HEK293 (cell line): ENCODE results near the gene CDC42EP5.
A peak's percentile ranks its signal among the peaks of the same experiment; 100 is the strongest.

Source experiments
- CTCF ChIA-PET: fragments of 350-600 bp; formaldehyde crosslinking; extraction: SDS; loops from one replicate; lab custom pipeline; 2021; ENCODE audit warnings: antibody characterized with exemption; lab: Yijun Ruan, JAX
- POLR2A ChIA-PET: fragments of 300-600 bp; formaldehyde crosslinking; extraction: SDS; loops from one replicate; lab custom pipeline; 2020; ENCODE audit warnings: antibody characterized with exemption, inconsistent platforms; lab: Yijun Ruan, JAX
- H3K27ac ChIP-seq: fragments of 200-500 bp; sonication (Bioruptor generic); 2 replicates; pipeline ENCODE4 v1.5.1; 2014; ENCODE audit warnings: low read depth, low read length, control low read depth, inconsistent platforms; ENCODE audit errors: extremely low read depth
- H3K36me3 ChIP-seq, 2 experiments: fragments of 200-500 bp in 1 of 2; sonication (Bioruptor generic) in 1 of 2; 1 replicate in 1 of 2; 2 replicates in 1 of 2; pipeline ENCODE4 v1.5.1; 2014 to 2017; ENCODE audit warnings: inconsistent platforms in 2 of 2, low read length in 2 of 2; ENCODE audit not compliant: control insufficient read depth in 2 of 2, insufficient read depth in 1 of 2
- H3K4me1 ChIP-seq: fragments of 200-500 bp; sonication (Bioruptor generic); 2 replicates; pipeline ENCODE4 v1.5.1; 2014; ENCODE audit warnings: mild to moderate bottlenecking, low read length, inconsistent platforms; ENCODE audit not compliant: control insufficient read depth, insufficient read depth
- H3K4me3 ChIP-seq: 2 replicates; pipeline ENCODE4 v1.5.1; 2011; ENCODE audit warnings: low read depth, mild to moderate bottlenecking, control low read depth, low read length, moderate library complexity
- H3K9me3 ChIP-seq: fragments of 200-500 bp; sonication (Bioruptor generic); 2 replicates; pipeline ENCODE4 v1.5.1; 2014; ENCODE audit warnings: low read depth, low read length, inconsistent platforms; ENCODE audit not compliant: control insufficient read depth, insufficient read depth
- GLIS2 ChIP-seq: fragments of 450-650 bp; formaldehyde crosslinking; IDR thresholded peaks from 2 replicates; pipeline ENCODE4 v1.5.1; 2016; ENCODE audit warnings: missing biosample characterization, missing genetic modification characterization
- YY2 ChIP-seq: fragments of 450-650 bp; formaldehyde crosslinking; IDR thresholded peaks from 2 replicates; pipeline ENCODE4 v1.5.1; 2016; ENCODE audit warnings: missing biosample characterization, missing genetic modification characterization
- ZBTB1 ChIP-seq: fragments of 450-650 bp; formaldehyde crosslinking; IDR thresholded peaks from 2 replicates; pipeline ENCODE4 v1.5.1; 2016; ENCODE audit warnings: missing biosample characterization, missing genetic modification characterization
- ZBTB17 ChIP-seq: fragments of 450-650 bp; formaldehyde crosslinking; IDR thresholded peaks from 2 replicates; pipeline ENCODE4 v1.5.1; 2016; ENCODE audit warnings: missing biosample characterization, missing genetic modification characterization
- ZBTB20 ChIP-seq: fragments of 450-650 bp; formaldehyde crosslinking; IDR thresholded peaks from 2 replicates; pipeline ENCODE4 v1.5.1; 2016; ENCODE audit warnings: missing biosample characterization, missing genetic modification characterization
- ZBTB48 ChIP-seq: fragments of 450-650 bp; formaldehyde crosslinking; IDR thresholded peaks from 2 replicates; pipeline ENCODE4 v1.5.1; 2016; ENCODE audit warnings: missing biosample characterization, missing genetic modification characterization
- ZFP37 ChIP-seq: fragments of 450-650 bp; formaldehyde crosslinking; IDR thresholded peaks from 2 replicates; pipeline ENCODE4 v1.5.1; 2016; ENCODE audit warnings: missing biosample characterization, missing genetic modification characterization
- ZNF121 ChIP-seq: fragments of 450-650 bp; formaldehyde crosslinking; IDR thresholded peaks from 2 replicates; pipeline ENCODE4 v1.5.1; 2016; ENCODE audit warnings: missing biosample characterization, missing genetic modification characterization
- ZNF184 ChIP-seq: fragments of 450-650 bp; IDR thresholded peaks from 2 replicates; pipeline ENCODE4 v1.5.1; 2018; ENCODE audit warnings: missing biosample characterization, mild to moderate bottlenecking, missing genetic modification characterization
- ZNF2 ChIP-seq: fragments of 450-650 bp; formaldehyde crosslinking; IDR thresholded peaks from 2 replicates; pipeline ENCODE4 v1.5.1; 2016; ENCODE audit warnings: missing biosample characterization, missing genetic modification characterization
- ZNF24 ChIP-seq: fragments of 450-650 bp; formaldehyde crosslinking; IDR thresholded peaks from 2 replicates; pipeline ENCODE4 v1.5.1; 2016; ENCODE audit warnings: missing biosample characterization, missing genetic modification characterization
- ZNF341 ChIP-seq: fragments of 450-650 bp; formaldehyde crosslinking; IDR thresholded peaks from 2 replicates; pipeline ENCODE4; 2016; ENCODE audit warnings: low read depth, missing biosample characterization, missing genetic modification characterization
- ZNF416 ChIP-seq: fragments of 450-650 bp; formaldehyde crosslinking; IDR thresholded peaks from 2 replicates; pipeline ENCODE4 v1.5.1; 2016; ENCODE audit warnings: missing biosample characterization, missing genetic modification characterization
- ZNF530 ChIP-seq: fragments of 450-650 bp; formaldehyde crosslinking; IDR thresholded peaks from 2 replicates; pipeline ENCODE4 v1.5.1; 2016; ENCODE audit warnings: low read depth, missing biosample characterization, missing genetic modification characterization
- ZNF843 ChIP-seq: fragments of 450-650 bp; formaldehyde crosslinking; IDR thresholded peaks from 2 replicates; pipeline ENCODE4 v1.5.1; 2016; ENCODE audit warnings: missing biosample characterization, missing genetic modification characterization
- TF ChIP-seq, protein P1 (sequence below): fragments of 450-650 bp; formaldehyde crosslinking; IDR thresholded peaks from 2 replicates; pipeline ENCODE4 v1.5.1; 2016; ENCODE audit warnings: missing biosample characterization, missing genetic modification characterization
- TF ChIP-seq, protein P2 (sequence below): fragments of 450-650 bp; formaldehyde crosslinking; conservative IDR thresholded peaks from 2 replicates; pipeline ENCODE4 v1.5.1; 2016; ENCODE audit warnings: low read depth, missing biosample characterization, missing genetic modification characterization
- TF ChIP-seq, protein P3 (sequence below): fragments of 450-650 bp; formaldehyde crosslinking; IDR thresholded peaks from 2 replicates; pipeline ENCODE4 v1.5.1; 2016; ENCODE audit warnings: missing biosample characterization, missing genetic modification characterization
- TF ChIP-seq, protein P4 (sequence below): fragments of 450-650 bp; formaldehyde crosslinking; conservative IDR thresholded peaks from 2 replicates; pipeline ENCODE4 v1.5.1; 2016; ENCODE audit warnings: low read depth, missing biosample characterization, missing genetic modification characterization
- TF ChIP-seq, protein P5 (sequence below): fragments of 450-650 bp; formaldehyde crosslinking; IDR thresholded peaks from 2 replicates; pipeline ENCODE4 v1.5.1; 2016; ENCODE audit warnings: missing biosample characterization, missing genetic modification characterization
- TF ChIP-seq, protein P6 (sequence below): fragments of 450-650 bp; formaldehyde crosslinking; IDR thresholded peaks from 2 replicates; pipeline ENCODE4 v1.5.1; 2017; ENCODE audit warnings: missing biosample characterization, missing genetic modification characterization

The CDC42EP5 gene

DNA sequence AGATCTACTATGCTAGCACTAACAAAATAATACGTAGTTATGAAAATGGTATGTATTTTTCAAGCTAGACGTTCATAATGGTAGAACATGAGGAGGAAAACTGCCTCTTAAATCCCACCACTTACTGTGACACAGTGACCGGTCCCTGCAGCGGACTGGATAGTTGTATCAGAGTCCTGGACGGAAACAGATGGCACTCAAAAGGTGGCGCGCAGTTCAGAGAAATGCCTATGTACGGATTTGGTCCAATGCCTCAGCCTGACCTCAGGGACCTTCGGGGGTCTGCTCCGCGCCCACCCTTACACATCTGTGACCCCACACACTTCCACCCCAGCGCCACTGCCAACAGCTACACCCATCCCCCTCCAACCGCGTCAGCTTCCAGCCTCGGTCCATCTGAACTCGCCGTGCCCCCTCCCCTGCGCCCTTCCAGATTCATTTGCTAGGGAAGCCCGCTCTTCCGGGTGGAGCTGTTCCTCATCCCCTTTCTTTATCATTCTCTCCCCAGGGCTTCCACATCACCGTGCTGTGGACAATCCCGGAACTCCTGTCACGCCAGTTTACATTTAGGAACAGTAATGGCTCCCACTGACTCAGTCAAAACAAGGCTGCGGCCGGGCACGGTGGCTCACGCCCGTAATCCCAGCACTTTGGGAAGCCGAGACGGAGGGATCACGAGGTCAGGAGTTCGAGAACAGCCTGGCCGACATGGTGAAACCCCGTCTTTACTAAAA, 24.9 kb downstream of the CDC42EP5 start:
- peaks cover 29% of the 10 kb centered on the region for H3K4me1 ChIP-seq
- peak overlapping the region; percentile 90 for H3K27ac ChIP-seq
- ChIA-PET POLR2A (interaction anchor here (0.7 to 3.4 kb wide), 23 partner anchors 9 to 1028 kb away, joined by 3 to 64 read pairs (median 6); partner anchors contain the start of genes CDC42EP5, CNOT3, LENG9 and MBOAT7), CTCF (interaction anchor here (0.6 to 4.8 kb wide), 11 partner anchors 10 to 641 kb away, joined by 3 to 43 read pairs (median 4); partner anchors contain the start of gene CDC42EP5)
- peaks cover 45 to 48% of the 10 kb centered on the region in 2 experiments for H3K36me3 ChIP-seq
- H3K4me3 ChIP-seq, result peak overlapping the region; percentile 96
- H3K9me3 ChIP-seq, result no peaks in the 10 kb centered on the region
- TF ChIP-seq GLIS2 (tag by site-specific recombination) (peak; percentile 30; the same call in 1 of the 2 replicates), ZNF341 (tag by site-specific recombination) (peak; percentile 96), ZBTB48 (tag by site-specific recombination) (peak; percentile 19; the same call in 1 of the 2 replicates), ZNF416 (tag by site-specific recombination) (no peak), ZFP37 (tag by site-specific recombination) (0 out of 2 replicates have a peak, but pooled peaks have one; percentile 10), ZBTB1 (tag by site-specific recombination) (no peak), YY2 (peak; percentile 18; the same call in 1 of the 2 replicates), ZNF843 (tag by site-specific recombination) (no peak), ZNF530 (tag by site-specific recombination) (no peak), ZNF2 (tag by site-specific recombination) (0 out of 2 replicates have a peak, but pooled peaks have one; percentile 37), ZNF184 (no peak), ZNF121 (tag by site-specific recombination) (no peak), ZBTB20 (tag by site-specific recombination) (peak; percentile 33; the same call in 1 of the 2 replicates), ZNF24 (tag by site-specific recombination) (no peak), ZBTB17 (peak; percentile 52; the same call in 1 of the 2 replicates)
- TF ChIP-seq, protein P1, sequence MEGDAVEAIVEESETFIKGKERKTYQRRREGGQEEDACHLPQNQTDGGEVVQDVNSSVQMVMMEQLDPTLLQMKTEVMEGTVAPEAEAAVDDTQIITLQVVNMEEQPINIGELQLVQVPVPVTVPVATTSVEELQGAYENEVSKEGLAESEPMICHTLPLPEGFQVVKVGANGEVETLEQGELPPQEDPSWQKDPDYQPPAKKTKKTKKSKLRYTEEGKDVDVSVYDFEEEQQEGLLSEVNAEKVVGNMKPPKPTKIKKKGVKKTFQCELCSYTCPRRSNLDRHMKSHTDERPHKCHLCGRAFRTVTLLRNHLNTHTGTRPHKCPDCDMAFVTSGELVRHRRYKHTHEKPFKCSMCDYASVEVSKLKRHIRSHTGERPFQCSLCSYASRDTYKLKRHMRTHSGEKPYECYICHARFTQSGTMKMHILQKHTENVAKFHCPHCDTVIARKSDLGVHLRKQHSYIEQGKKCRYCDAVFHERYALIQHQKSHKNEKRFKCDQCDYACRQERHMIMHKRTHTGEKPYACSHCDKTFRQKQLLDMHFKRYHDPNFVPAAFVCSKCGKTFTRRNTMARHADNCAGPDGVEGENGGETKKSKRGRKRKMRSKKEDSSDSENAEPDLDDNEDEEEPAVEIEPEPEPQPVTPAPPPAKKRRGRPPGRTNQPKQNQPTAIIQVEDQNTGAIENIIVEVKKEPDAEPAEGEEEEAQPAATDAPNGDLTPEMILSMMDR, result peak; percentile 80
- TF ChIP-seq, protein P2, sequence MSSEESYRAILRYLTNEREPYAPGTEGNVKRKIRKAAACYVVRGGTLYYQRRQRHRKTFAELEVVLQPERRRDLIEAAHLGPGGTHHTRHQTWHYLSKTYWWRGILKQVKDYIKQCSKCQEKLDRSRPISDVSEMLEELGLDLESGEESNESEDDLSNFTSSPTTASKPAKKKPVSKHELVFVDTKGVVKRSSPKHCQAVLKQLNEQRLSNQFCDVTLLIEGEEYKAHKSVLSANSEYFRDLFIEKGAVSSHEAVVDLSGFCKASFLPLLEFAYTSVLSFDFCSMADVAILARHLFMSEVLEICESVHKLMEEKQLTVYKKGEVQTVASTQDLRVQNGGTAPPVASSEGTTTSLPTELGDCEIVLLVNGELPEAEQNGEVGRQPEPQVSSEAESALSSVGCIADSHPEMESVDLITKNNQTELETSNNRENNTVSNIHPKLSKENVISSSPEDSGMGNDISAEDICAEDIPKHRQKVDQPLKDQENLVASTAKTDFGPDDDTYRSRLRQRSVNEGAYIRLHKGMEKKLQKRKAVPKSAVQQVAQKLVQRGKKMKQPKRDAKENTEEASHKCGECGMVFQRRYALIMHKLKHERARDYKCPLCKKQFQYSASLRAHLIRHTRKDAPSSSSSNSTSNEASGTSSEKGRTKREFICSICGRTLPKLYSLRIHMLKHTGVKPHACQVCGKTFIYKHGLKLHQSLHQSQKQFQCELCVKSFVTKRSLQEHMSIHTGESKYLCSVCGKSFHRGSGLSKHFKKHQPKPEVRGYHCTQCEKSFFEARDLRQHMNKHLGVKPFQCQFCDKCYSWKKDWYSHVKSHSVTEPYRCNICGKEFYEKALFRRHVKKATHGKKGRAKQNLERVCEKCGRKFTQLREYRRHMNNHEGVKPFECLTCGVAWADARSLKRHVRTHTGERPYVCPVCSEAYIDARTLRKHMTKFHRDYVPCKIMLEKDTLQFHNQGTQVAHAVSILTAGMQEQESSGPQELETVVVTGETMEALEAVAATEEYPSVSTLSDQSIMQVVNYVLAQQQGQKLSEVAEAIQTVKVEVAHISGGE (tag by site-specific recombination), result peak; percentile 27; the same call in 1 of the 2 replicates
- TF ChIP-seq, protein P3, sequence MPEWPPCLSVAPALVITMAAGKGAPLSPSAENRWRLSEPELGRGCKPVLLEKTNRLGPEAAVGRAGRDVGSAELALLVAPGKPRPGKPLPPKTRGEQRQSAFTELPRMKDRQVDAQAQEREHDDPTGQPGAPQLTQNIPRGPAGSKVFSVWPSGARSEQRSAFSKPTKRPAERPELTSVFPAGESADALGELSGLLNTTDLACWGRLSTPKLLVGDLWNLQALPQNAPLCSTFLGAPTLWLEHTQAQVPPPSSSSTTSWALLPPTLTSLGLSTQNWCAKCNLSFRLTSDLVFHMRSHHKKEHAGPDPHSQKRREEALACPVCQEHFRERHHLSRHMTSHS (tag by site-specific recombination), result no peak
- TF ChIP-seq, protein P4, sequence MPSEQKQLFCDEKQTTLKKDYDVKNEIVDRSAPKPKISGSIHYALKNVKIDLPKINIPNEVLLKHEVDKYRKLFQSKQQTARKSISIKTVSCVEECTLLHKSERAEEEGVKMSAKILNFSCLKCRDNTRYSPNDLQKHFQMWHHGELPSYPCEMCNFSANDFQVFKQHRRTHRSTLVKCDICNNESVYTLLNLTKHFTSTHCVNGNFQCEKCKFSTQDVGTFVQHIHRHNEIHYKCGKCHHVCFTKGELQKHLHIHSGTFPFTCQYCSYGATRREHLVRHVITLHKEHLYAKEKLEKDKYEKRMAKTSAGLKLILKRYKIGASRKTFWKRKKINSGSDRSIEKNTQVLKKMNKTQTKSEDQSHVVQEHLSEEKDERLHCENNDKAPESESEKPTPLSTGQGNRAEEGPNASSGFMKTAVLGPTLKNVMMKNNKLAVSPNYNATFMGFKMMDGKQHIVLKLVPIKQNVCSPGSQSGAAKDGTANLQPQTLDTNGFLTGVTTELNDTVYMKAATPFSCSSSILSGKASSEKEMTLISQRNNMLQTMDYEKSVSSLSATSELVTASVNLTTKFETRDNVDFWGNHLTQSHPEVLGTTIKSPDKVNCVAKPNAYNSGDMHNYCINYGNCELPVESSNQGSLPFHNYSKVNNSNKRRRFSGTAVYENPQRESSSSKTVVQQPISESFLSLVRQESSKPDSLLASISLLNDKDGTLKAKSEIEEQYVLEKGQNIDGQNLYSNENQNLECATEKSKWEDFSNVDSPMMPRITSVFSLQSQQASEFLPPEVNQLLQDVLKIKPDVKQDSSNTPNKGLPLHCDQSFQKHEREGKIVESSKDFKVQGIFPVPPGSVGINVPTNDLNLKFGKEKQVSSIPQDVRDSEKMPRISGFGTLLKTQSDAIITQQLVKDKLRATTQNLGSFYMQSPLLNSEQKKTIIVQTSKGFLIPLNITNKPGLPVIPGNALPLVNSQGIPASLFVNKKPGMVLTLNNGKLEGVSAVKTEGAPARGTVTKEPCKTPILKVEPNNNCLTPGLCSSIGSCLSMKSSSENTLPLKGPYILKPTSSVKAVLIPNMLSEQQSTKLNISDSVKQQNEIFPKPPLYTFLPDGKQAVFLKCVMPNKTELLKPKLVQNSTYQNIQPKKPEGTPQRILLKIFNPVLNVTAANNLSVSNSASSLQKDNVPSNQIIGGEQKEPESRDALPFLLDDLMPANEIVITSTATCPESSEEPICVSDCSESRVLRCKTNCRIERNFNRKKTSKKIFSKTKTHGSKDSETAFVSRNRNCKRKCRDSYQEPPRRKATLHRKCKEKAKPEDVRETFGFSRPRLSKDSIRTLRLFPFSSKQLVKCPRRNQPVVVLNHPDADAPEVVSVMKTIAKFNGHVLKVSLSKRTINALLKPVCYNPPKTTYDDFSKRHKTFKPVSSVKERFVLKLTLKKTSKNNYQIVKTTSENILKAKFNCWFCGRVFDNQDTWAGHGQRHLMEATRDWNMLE, result no peak
- TF ChIP-seq, protein P5, sequence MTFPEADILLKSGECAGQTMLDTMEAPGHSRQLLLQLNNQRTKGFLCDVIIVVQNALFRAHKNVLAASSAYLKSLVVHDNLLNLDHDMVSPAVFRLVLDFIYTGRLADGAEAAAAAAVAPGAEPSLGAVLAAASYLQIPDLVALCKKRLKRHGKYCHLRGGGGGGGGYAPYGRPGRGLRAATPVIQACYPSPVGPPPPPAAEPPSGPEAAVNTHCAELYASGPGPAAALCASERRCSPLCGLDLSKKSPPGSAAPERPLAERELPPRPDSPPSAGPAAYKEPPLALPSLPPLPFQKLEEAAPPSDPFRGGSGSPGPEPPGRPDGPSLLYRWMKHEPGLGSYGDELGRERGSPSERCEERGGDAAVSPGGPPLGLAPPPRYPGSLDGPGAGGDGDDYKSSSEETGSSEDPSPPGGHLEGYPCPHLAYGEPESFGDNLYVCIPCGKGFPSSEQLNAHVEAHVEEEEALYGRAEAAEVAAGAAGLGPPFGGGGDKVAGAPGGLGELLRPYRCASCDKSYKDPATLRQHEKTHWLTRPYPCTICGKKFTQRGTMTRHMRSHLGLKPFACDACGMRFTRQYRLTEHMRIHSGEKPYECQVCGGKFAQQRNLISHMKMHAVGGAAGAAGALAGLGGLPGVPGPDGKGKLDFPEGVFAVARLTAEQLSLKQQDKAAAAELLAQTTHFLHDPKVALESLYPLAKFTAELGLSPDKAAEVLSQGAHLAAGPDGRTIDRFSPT (tag by site-specific recombination), result no peak
- TF ChIP-seq, protein P6, sequence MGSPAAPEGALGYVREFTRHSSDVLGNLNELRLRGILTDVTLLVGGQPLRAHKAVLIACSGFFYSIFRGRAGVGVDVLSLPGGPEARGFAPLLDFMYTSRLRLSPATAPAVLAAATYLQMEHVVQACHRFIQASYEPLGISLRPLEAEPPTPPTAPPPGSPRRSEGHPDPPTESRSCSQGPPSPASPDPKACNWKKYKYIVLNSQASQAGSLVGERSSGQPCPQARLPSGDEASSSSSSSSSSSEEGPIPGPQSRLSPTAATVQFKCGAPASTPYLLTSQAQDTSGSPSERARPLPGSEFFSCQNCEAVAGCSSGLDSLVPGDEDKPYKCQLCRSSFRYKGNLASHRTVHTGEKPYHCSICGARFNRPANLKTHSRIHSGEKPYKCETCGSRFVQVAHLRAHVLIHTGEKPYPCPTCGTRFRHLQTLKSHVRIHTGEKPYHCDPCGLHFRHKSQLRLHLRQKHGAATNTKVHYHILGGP (tag by site-specific recombination), result no peak
